ENCODE measurements around the gene PBX1. TPM values are rescaled to one million over a fixed set of nuclear protein-coding genes. Genes with fewer than 3 reads are reported as not detected.

The PBX1 gene
- total RNA-seq, 2 donors from 2014 or later = 50.2 to 60.4 TPM

DNA sequence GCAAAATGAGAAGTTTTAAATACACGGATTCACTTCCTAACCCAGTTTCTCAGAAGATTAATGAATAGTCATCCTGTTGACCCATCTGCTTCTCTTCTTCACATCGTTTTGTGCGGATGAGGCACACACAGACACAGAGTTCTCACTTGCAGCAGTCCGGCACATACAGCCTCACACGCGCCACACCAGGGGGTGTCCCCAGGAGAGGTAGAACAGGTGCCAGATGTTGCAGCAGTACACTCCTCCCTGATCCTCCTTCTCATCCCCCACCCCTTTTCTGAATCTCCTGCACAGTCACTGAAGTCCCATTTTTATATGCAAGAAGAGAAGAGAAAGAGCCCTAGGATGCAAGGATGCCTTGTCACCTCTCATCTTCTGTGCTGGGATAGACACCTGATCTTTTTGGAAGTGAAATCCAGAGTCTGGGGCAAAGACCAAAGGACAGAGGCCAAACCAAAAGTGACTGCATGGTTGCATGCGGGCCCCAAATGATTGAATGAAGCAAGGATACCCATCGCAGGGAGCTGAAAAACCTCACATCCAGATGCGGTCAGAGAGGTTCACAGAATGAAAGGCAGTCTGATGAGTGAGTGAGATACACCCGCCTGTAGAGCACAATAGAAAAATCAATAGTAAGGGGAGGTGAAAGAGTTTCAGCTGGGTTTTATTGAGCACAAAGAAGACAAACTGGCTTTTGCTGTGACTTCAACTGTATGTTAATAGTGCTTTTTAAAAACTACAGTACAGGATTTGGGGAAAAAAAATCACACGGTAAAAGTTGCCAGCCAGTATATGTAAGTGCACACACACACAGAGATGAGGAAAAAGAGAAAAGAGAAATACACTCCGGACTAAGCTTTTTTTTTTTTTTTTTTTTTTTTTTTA is 28.9 kb downstream of the PBX1 start:
- intact Hi-C loops (cut with DNase I) = no loop called here
- no peaks in the 10 kb centered on the region for H3K27me3 ChIP-seq (replicated peaks; ENCODE audit: insufficient read depth)
- TF ChIP-seq POLR2A (IDR thresholded peaks at IDR 0.05) (no peak), POLR2AphosphoS5 (IDR thresholded peaks at IDR 0.05) (peak; percentile 30)
- peaks cover 21% of the 10 kb centered on the region for H3K4me1 ChIP-seq (replicated peaks)
- H3K36me3 ChIP-seq = no peaks in the 10 kb centered on the region
- 23% methylated on average over 12 of the region's 12 CpGs for WGBS
- no peak for DNase-seq (ENCODE audit: low spot score)
- H3K4me3 ChIP-seq = no peak overlapping the region
- no peaks in the 10 kb centered on the region for H3K9me3 ChIP-seq
- peak overlapping the region; percentile 86 to 88 for H3K27ac ChIP-seq

DNA sequence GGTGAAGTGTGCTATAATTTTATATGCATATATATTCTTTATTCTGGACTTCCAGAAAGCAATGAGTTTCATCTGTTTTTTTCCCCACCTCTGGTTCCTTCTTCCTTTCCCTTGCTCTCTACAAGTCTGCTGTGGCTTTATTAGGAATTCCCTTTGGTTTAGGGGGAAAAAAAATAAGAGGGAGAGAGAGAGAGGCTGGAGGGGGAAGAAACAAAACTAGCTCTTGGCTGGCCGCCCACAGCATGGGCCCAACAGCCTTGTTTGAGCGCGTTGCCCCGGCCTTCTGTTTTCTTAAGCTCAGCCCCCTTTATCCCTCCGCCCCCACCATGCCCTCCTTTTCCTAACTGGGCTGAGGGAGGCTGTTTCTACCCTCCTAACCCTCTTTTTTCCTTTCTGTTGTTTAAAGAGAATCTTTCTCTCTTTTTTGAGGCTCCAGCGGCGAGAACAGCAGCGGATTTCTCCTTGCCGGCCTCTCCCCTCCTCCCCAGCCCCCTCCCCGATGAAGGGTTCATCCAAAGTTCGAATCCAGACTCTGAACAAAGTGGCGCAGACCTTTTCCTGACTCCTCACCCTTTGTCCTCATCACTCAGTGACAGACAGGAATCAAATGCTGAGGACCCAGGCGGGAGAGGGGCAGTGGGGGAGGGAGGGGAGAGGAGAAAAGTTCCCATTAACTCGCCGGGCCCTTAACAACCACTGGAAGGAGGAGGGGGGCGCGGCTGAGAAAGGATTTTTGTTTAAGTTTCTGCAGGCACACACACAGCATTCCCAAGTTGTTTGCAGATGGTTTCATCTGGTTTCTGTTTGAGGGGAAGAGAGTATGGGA is 29.7 kb downstream of the PBX1 start:
- Histone ChIP-seq H3K27ac (peak overlapping the region; percentile 86 to 88), H3K36me3 (no peaks in the 10 kb centered on the region), H3K4me1 (replicated peaks) (peaks cover 21% of the 10 kb centered on the region), H3K27me3 (replicated peaks; ENCODE audit: insufficient read depth) (no peaks in the 10 kb centered on the region), H3K9me3 (no peaks in the 10 kb centered on the region), H3K4me3 (peak overlapping the region; percentile 0 to 18)
- 6% methylated on average over 17 of the region's 17 CpGs for WGBS
- DNase-seq (ENCODE audit: low spot score) = no peak
- intact Hi-C loops (cut with DNase I) = no loop called here
- TF ChIP-seq POLR2A (IDR thresholded peaks at IDR 0.05) = no peak
- TF ChIP-seq, protein P1, sequence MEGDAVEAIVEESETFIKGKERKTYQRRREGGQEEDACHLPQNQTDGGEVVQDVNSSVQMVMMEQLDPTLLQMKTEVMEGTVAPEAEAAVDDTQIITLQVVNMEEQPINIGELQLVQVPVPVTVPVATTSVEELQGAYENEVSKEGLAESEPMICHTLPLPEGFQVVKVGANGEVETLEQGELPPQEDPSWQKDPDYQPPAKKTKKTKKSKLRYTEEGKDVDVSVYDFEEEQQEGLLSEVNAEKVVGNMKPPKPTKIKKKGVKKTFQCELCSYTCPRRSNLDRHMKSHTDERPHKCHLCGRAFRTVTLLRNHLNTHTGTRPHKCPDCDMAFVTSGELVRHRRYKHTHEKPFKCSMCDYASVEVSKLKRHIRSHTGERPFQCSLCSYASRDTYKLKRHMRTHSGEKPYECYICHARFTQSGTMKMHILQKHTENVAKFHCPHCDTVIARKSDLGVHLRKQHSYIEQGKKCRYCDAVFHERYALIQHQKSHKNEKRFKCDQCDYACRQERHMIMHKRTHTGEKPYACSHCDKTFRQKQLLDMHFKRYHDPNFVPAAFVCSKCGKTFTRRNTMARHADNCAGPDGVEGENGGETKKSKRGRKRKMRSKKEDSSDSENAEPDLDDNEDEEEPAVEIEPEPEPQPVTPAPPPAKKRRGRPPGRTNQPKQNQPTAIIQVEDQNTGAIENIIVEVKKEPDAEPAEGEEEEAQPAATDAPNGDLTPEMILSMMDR (IDR thresholded peaks at IDR 0.05) = no peak
- TF ChIP-seq POLR2AphosphoS5 (IDR thresholded peaks at IDR 0.05) = no peak

DNA sequence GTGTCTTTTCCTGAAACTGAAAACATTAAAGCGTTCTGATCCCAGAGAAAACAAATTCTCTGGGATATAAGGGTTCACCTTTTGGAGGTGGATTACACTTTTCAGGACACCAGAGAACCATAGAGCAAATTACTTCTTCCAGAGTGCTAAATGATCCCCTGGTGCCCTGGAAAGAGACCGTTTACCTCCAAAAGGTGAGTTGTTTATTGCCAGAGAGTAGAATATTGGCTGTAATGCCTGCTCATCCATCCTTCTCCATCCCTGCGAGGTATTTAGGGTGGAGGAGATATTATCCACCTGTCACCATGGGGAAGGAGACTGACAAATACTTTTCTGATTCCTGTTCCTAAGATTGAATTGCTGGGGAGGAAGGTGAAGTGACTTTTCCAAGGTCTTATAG is 30.4 kb downstream of the PBX1 start:
- H3K27ac ChIP-seq = peak overlapping the region; percentile 86 to 88
- no peak overlapping the region for H3K4me3 ChIP-seq
- no peak for DNase-seq (ENCODE audit: low spot score)
- H3K27me3 ChIP-seq (replicated peaks; ENCODE audit: insufficient read depth) = no peaks in the 10 kb centered on the region
- 17% methylated on average over 3 of the region's 3 CpGs for WGBS
- peaks cover 21% of the 10 kb centered on the region for H3K4me1 ChIP-seq (replicated peaks)
- TF ChIP-seq, protein P1 (IDR thresholded peaks at IDR 0.05) = no peak
- no peak for TF ChIP-seq POLR2AphosphoS5 (IDR thresholded peaks at IDR 0.05)
- no peaks in the 10 kb centered on the region for H3K9me3 ChIP-seq
- H3K36me3 ChIP-seq = no peaks in the 10 kb centered on the region
- intact Hi-C loops (cut with DNase I) = no loop called here

DNA sequence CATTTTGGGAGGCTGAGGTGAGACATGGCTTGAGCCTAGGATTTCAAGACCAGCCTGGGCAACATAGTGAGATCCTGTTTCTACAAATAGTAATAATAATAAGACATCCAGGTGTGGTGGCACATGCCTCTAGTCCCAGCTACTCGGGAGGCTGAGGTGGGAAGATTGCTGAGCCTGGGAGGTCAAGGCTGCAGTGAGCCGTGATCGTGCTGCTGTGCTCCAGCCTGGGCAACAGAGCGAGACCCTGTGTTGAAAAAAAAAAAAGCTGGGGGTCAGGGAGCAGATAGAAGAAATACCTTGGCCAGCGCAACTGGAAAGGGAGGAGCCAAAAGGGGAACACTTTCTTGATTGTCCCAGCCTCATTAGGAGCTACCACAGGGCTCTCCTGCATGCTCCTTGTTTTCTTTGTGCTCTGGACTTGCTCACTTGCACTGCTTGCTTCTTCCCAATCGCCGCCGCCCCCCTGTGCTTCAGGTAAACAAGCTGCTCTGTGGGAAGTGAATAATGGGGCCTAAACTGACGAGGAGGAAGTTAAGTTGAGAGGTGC is 31.1 kb downstream of the PBX1 start:
- intact Hi-C loops (cut with DNase I) = no loop called here
- H3K4me1 ChIP-seq (replicated peaks) = peaks cover 21% of the 10 kb centered on the region
- no peak for DNase-seq (ENCODE audit: low spot score)
- H3K27ac ChIP-seq = peak overlapping the region; percentile 86 to 88
- H3K36me3 ChIP-seq = no peaks in the 10 kb centered on the region
- no peak for TF ChIP-seq POLR2AphosphoS5 (IDR thresholded peaks at IDR 0.05)
- TF ChIP-seq, protein P1 (IDR thresholded peaks at IDR 0.05) = no peak
- no peak for TF ChIP-seq POLR2A (IDR thresholded peaks at IDR 0.05)
- H3K4me3 ChIP-seq = no peak overlapping the region
- WGBS = 62% methylated on average over 9 of the region's 9 CpGs
- H3K9me3 ChIP-seq = no peaks in the 10 kb centered on the region
- H3K27me3 ChIP-seq (replicated peaks; ENCODE audit: insufficient read depth) = no peaks in the 10 kb centered on the region

DNA sequence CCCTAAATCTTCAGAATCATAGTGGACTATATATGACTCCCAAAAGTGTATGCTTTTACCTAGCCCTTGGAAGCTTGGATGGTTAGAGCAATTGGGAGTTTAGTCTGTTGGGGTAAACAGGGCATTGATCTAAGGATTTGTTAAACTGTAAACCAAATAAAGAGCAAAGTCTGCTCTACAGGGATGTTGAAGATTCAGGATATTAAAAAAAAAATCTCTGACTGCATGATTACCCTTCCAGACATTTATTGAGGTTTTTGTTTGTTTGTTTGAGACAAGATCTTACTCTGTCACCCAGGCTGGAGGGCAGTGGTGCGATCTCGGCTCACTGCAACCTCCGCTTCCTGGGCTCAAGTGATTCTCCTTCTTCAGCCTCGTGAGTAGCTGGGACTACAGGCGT is 31.6 kb downstream of the PBX1 start:
- H3K4me3 ChIP-seq = no peak overlapping the region
- no peaks in the 10 kb centered on the region for H3K27me3 ChIP-seq (replicated peaks; ENCODE audit: insufficient read depth)
- intact Hi-C loops (cut with DNase I) = no loop called here
- TF ChIP-seq POLR2A (IDR thresholded peaks at IDR 0.05) (no peak), POLR2AphosphoS5 (IDR thresholded peaks at IDR 0.05) (no peak)
- TF ChIP-seq, protein P1 (IDR thresholded peaks at IDR 0.05) = no peak
- peaks cover 21% of the 10 kb centered on the region for H3K4me1 ChIP-seq (replicated peaks)
- peak overlapping the region; percentile 86 to 88 for H3K27ac ChIP-seq
- H3K9me3 ChIP-seq = no peaks in the 10 kb centered on the region
- no peaks in the 10 kb centered on the region for H3K36me3 ChIP-seq
- WGBS = 36% methylated on average over 5 of the region's 5 CpGs
- DNase-seq (ENCODE audit: low spot score) = no peak
